Right kidney (tissue), 9 donors: ENCODE data around the gene RAB44.
A peak's percentile ranks its signal among the peaks of the same experiment; 100 is the strongest.
"Not testable (repeated sequence)": the region's sequence is repeated elsewhere in the genome, so short reads cannot be mapped to it uniquely, and the experiment has no call there.

Source experiments
- DNase-seq: peaks from one replicate; pipeline ENCODE4 v3.0.0-alpha.2; 2016
- long read RNA-seq, 8 donors: transcript quantifications; one replicate each; lab custom pipeline, GENCODE V29; 2026

The RAB44 gene
- long read RNA-seq, donor 1 = 0 reads
- long read RNA-seq, donor 2 = 0 reads
- long read RNA-seq, donor 3 = 0 reads
- long read RNA-seq, donor 4 = 0 reads
- long read RNA-seq, donor 5 = 0 reads
- long read RNA-seq, donor 6 = 0 reads
- long read RNA-seq, donor 7 = 0 reads
- long read RNA-seq, donor 8 = 0 reads

GRCh38 chr6:36697481-36697903, at the start of gene RAB44:
Gene RAB44 (plus strand): TSS chr6:36697826. CDS start chr6:36704236, 6,410 bp downstream.
- DNase-seq = no peak

GRCh38 chr6:36649086-36649485, 48.5 kb upstream of the RAB44 start:
- DNase-seq = no peak

- no peak for DNase-seq
These were observed 47.7 kb upstream of the RAB44 start for GRCh38 chr6:36649701-36650484.

GRCh38 chr6:36650848-36651478, 46.7 kb upstream of the RAB44 start:
- no peak for DNase-seq

GRCh38 chr6:36651659-36652379, 45.8 kb upstream of the RAB44 start:
- no peak for DNase-seq

GRCh38 chr6:36654469-36654868, 43.2 kb upstream of the RAB44 start:
- DNase-seq = not testable (repeated sequence)

GRCh38 chr6:36655085-36655724, 42.4 kb upstream of the RAB44 start:
- DNase-seq = no peak

- no peak for DNase-seq
These were observed 41.2 kb upstream of the RAB44 start for GRCh38 chr6:36656441-36656840.

- DNase-seq = no peak
These were observed 40.4 kb upstream of the RAB44 start for GRCh38 chr6:36657271-36657670.

GRCh38 chr6:36657942-36658544, 39.6 kb upstream of the RAB44 start:
- DNase-seq = no peak

GRCh38 chr6:36659271-36659670, 38.4 kb upstream of the RAB44 start:
- DNase-seq = no peak

- DNase-seq = peak; percentile 71
These were observed 36.7 kb upstream of the RAB44 start for GRCh38 chr6:36660771-36661471.

GRCh38 chr6:36662380-36662779, 35.2 kb upstream of the RAB44 start:
- no peak for DNase-seq

GRCh38 chr6:36662827-36663256, 34.8 kb upstream of the RAB44 start:
- no peak for DNase-seq

GRCh38 chr6:36663504-36664446, 33.9 kb upstream of the RAB44 start:
- no peak for DNase-seq

- no peak for DNase-seq
These were observed 32.4 kb upstream of the RAB44 start for GRCh38 chr6:36665180-36665579.

- DNase-seq = no peak
These were observed 31.3 kb upstream of the RAB44 start for GRCh38 chr6:36666287-36666686.

- peak; percentile 57 for DNase-seq
These were observed 30.6 kb upstream of the RAB44 start for GRCh38 chr6:36666826-36667591.

GRCh38 chr6:36668591-36668990, 29.0 kb upstream of the RAB44 start:
- DNase-seq = no peak
